ENCODE results near the gene SMYD5.

DNA sequence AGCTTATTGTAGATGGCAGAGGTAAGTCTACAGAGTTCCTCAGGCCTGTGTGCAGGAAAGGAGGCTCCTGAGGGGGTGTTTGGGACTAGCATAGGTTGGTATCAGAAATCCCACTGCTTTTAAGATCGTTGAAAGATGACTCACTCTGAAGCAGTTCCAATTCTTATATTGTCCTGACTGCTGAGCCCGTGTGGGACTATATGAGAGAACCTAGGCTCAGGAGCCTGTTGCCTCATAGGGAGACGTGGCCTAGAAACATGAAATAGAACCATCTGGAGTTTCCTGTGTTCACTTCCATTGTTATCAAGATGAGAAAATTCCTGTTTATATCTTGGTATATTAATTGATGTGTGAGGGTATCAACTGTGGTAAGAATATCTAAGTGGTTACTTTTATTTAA lies 25.7 kb downstream of the SMYD5 start:
- TF ChIP-seq, protein P1, sequence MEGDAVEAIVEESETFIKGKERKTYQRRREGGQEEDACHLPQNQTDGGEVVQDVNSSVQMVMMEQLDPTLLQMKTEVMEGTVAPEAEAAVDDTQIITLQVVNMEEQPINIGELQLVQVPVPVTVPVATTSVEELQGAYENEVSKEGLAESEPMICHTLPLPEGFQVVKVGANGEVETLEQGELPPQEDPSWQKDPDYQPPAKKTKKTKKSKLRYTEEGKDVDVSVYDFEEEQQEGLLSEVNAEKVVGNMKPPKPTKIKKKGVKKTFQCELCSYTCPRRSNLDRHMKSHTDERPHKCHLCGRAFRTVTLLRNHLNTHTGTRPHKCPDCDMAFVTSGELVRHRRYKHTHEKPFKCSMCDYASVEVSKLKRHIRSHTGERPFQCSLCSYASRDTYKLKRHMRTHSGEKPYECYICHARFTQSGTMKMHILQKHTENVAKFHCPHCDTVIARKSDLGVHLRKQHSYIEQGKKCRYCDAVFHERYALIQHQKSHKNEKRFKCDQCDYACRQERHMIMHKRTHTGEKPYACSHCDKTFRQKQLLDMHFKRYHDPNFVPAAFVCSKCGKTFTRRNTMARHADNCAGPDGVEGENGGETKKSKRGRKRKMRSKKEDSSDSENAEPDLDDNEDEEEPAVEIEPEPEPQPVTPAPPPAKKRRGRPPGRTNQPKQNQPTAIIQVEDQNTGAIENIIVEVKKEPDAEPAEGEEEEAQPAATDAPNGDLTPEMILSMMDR (IDR thresholded peaks at IDR 0.05) = no peak
- no peak for TF ChIP-seq POLR2A (IDR thresholded peaks at IDR 0.05)
